ENCODE data around the gene GTF2H3. TPM values are rescaled to one million over a fixed set of nuclear protein-coding genes. Genes with fewer than 3 reads are reported as not detected.

The GTF2H3 gene
- total and polyA plus RNA-seq, 4 donors, result 5.6 to 28.9 (median 21.2) TPM

DNA sequence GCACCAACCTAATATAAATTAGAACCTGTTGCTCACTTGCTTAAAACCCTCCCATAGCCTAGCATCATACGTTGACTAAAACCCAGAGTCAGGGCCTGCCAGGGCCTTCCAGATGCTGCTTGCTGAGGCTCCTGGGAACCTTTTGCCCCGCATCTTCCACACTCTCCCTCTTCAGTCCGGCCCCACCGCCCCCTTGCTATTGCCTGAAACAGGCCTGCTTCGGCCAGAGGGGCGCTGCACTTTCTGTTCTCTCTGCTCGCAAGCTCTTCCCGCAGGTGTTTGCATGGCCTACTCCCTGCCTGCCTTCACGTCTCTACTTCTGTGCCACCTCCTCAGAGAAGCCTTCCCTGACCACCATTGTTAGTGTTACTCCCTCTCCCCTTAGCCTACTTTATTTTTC, 23.6 kb downstream of the GTF2H3 start:
- Histone ChIP-seq H3K9ac (ENCODE audit: insufficient read depth in 1 of 2, low read length in 2 of 2) (no peak overlapping the region), H3K9me3 (ENCODE audit: control insufficient read depth in 4 of 4, insufficient read depth in 3 of 4, low read length in 3 of 4) (no peaks in the 10 kb centered on the region), H3K4me1 (ENCODE audit: control insufficient read depth in 5 of 5, insufficient read depth in 5 of 5, low read length in 5 of 5) (no peaks in the 10 kb centered on the region), H3K36me3 (ENCODE audit: control insufficient read depth in 4 of 4, insufficient read depth in 4 of 4, low read length in 4 of 4) (peaks cover 0 to 15% (median 7%) of the 10 kb centered on the region in 4 donors), H3K4me3 (no peak overlapping the region), H3K27ac (ENCODE audit: low read depth in 1 of 2, low read length in 1 of 2) (no peak overlapping the region), H3K27me3 (ENCODE audit: control insufficient read depth in 3 of 3, insufficient read depth in 3 of 3, low read length in 2 of 3) (no peaks in the 10 kb centered on the region)
- ATAC-seq (ENCODE audit: insufficient read depth, low FRiP score), result no peak
- no peak for DNase-seq
- WGBS, 2 donors, result 92 to 95% methylated on average over 9 of the region's 9 CpGs
- TF ChIP-seq, protein P1, sequence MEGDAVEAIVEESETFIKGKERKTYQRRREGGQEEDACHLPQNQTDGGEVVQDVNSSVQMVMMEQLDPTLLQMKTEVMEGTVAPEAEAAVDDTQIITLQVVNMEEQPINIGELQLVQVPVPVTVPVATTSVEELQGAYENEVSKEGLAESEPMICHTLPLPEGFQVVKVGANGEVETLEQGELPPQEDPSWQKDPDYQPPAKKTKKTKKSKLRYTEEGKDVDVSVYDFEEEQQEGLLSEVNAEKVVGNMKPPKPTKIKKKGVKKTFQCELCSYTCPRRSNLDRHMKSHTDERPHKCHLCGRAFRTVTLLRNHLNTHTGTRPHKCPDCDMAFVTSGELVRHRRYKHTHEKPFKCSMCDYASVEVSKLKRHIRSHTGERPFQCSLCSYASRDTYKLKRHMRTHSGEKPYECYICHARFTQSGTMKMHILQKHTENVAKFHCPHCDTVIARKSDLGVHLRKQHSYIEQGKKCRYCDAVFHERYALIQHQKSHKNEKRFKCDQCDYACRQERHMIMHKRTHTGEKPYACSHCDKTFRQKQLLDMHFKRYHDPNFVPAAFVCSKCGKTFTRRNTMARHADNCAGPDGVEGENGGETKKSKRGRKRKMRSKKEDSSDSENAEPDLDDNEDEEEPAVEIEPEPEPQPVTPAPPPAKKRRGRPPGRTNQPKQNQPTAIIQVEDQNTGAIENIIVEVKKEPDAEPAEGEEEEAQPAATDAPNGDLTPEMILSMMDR (IDR thresholded peaks at IDR 0.05; ENCODE audit: control extremely low read depth, extremely low read depth), result no peak

DNA sequence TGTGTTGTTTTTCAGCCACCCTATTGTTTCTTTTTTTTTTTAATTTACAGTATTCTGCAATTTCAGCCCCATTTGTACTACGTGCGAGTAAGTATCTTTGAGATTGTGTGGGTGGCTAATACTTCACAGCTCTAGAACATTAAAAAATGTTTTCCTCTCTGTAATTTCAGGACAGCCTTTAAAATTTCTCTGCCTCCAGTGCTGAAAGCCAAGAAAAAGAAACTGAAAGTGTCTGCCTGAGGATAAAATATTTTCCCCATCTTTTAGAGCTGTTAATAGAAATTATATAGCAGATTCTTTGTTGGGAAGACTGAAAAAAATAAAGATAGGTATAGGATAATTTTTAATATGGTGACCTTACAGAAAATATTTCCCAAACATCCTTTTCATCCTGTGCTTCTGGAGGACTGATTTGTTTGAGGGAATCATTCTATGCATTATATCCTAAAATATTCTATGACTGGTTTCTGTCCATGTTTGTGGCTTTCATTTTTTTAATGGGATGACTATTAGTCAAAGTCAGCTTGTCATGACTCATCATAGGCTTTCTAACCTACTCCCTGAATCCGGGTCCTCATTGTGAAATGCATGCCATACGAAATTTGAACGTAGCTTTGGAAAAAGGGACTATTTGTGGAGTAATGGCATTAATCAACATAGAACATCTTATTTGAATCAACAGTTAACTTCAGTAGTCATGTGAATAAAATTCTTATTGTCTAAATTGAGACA, 26.5 kb downstream of the GTF2H3 start:
- TF ChIP-seq, protein P1 (IDR thresholded peaks at IDR 0.05; ENCODE audit: control extremely low read depth, extremely low read depth), result no peak
- Histone ChIP-seq H3K4me1 (ENCODE audit: control insufficient read depth in 5 of 5, insufficient read depth in 5 of 5, low read length in 5 of 5) (no peaks in the 10 kb centered on the region), H3K27me3 (ENCODE audit: control insufficient read depth in 3 of 3, insufficient read depth in 3 of 3, low read length in 2 of 3) (no peaks in the 10 kb centered on the region), H3K9me3 (ENCODE audit: control insufficient read depth in 4 of 4, insufficient read depth in 3 of 4, low read length in 3 of 4) (no peaks in the 10 kb centered on the region), H3K27ac (ENCODE audit: low read depth in 1 of 2, low read length in 1 of 2) (no peak overlapping the region), H3K4me3 (no peak overlapping the region), H3K36me3 (ENCODE audit: control insufficient read depth in 4 of 4, insufficient read depth in 4 of 4, low read length in 4 of 4) (peaks cover 0 to 15% (median 9%) of the 10 kb centered on the region in 4 donors), H3K9ac (ENCODE audit: insufficient read depth in 1 of 2, low read length in 2 of 2) (no peak overlapping the region)
- ATAC-seq (ENCODE audit: insufficient read depth, low FRiP score) (no peak), DNase-seq (no peak)
- 79 to 85% methylated on average over 5 of the region's 5 CpGs for WGBS, 2 donors

GRCh38 chr12:123667771-123668170, 34.1 kb downstream of the GTF2H3 start:
- WGBS, 2 donors, result 71 to 92% methylated on average over 8 of the region's 8 CpGs

More at GRCh38 chr12:123667771-123668170, 34.1 kb downstream of the GTF2H3 start:
- Histone ChIP-seq H3K4me1 (ENCODE audit: control insufficient read depth in 5 of 5, insufficient read depth in 5 of 5, low read length in 5 of 5) (peaks cover 0 to 9% (median 4%) of the 10 kb centered on the region in 5 donors), H3K9me3 (ENCODE audit: control insufficient read depth in 4 of 4, insufficient read depth in 3 of 4, low read length in 3 of 4) (no peaks in the 10 kb centered on the region), H3K9ac (ENCODE audit: insufficient read depth in 1 of 2, low read length in 2 of 2) (no peak overlapping the region), H3K4me3 (no peak overlapping the region), H3K36me3 (ENCODE audit: control insufficient read depth in 4 of 4, insufficient read depth in 4 of 4, low read length in 4 of 4) (peaks cover 0 to 5% (median 1%) of the 10 kb centered on the region in 4 donors), H3K27me3 (ENCODE audit: control insufficient read depth in 3 of 3, insufficient read depth in 3 of 3, low read length in 2 of 3) (no peaks in the 10 kb centered on the region), H3K27ac (ENCODE audit: low read depth in 1 of 2, low read length in 1 of 2) (no peak overlapping the region)
- TF ChIP-seq, protein P1 (IDR thresholded peaks at IDR 0.05; ENCODE audit: control extremely low read depth, extremely low read depth), result no peak
- no peak for DNase-seq
- no peak for ATAC-seq (ENCODE audit: insufficient read depth, low FRiP score)
